T-helper 1 cell treated with Interleukin-12 subunit alpha and Interleukin-12 subunit beta and Interleukin-4 antibody, amounts not matched to agents 30 μg/mL and 1 μg/mL, for 36 hours (primary cell): ENCODE results near the gene LUC7L.
A peak's percentile ranks its signal among the peaks of the same experiment; 100 is the strongest.
"Not testable (repeated sequence)": the region's sequence is repeated elsewhere in the genome, so short reads cannot be mapped to it uniquely, and the experiment has no call there.

Source experiments
- H3K27ac Mint-ChIP-seq: one replicate; pipeline ENCODE4 v1.8.0; 2021; ENCODE audit warnings: mild to moderate bottlenecking, mixed read lengths
- H3K27me3 Mint-ChIP-seq: one replicate; pipeline ENCODE4 v1.8.0; 2021; ENCODE audit warnings: low read depth, mixed read lengths
- H3K36me3 Mint-ChIP-seq: one replicate; pipeline ENCODE4 v1.8.0; 2021; ENCODE audit warnings: low read depth, mixed read lengths
- H3K4me1 Mint-ChIP-seq: one replicate; pipeline ENCODE4 v1.8.0; 2021; ENCODE audit warnings: low read depth, mixed read lengths
- H3K4me3 Mint-ChIP-seq: one replicate; pipeline ENCODE4 v1.8.0; 2021; ENCODE audit warnings: mild to moderate bottlenecking, moderate library complexity, mixed read lengths
- H3K9me3 Mint-ChIP-seq: one replicate; pipeline ENCODE4 v1.8.0; 2021; ENCODE audit warnings: mixed read lengths

LUC7L gene

GRCh38 chr16:228852-229730, at the start of gene LUC7L:
TSS of gene LUC7L (minus strand) at chr16:229449. CDS start at chr16:229339, 110 bp downstream.
- peaks cover 21% of the 10 kb centered on the region for H3K36me3 Mint-ChIP-seq
- peak within 1 kb of the TSS; percentile 91 for H3K27ac Mint-ChIP-seq
- H3K9me3 Mint-ChIP-seq: no peaks in the 10 kb centered on the region
- peaks cover 23% of the 10 kb centered on the region for H3K4me1 Mint-ChIP-seq
- H3K27me3 Mint-ChIP-seq: no peaks in the 10 kb centered on the region
- peak within 1 kb of the TSS; percentile 94 for H3K4me3 Mint-ChIP-seq

GRCh38 chr16:278863-279366, 49.7 kb upstream of the LUC7L start:
- no peak overlapping the region for H3K4me3 Mint-ChIP-seq
- H3K36me3 Mint-ChIP-seq: no peaks in the 10 kb centered on the region
- H3K27me3 Mint-ChIP-seq: peaks cover 25% of the 10 kb centered on the region
- H3K9me3 Mint-ChIP-seq: no peaks in the 10 kb centered on the region
- H3K27ac Mint-ChIP-seq: no peak overlapping the region
- peaks cover 3% of the 10 kb centered on the region for H3K4me1 Mint-ChIP-seq

- no peaks in the 10 kb centered on the region for H3K9me3 Mint-ChIP-seq
- no peak overlapping the region for H3K27ac Mint-ChIP-seq
- H3K4me1 Mint-ChIP-seq: peaks cover 3% of the 10 kb centered on the region
- peaks cover 28% of the 10 kb centered on the region for H3K27me3 Mint-ChIP-seq
- H3K36me3 Mint-ChIP-seq: no peaks in the 10 kb centered on the region
- no peak overlapping the region for H3K4me3 Mint-ChIP-seq
Observed at GRCh38 chr16:276426-277077, 47.3 kb upstream of the LUC7L start.

GRCh38 chr16:275786-276232, 46.6 kb upstream of the LUC7L start, which contains the start of gene RGS11:
TSS of gene RGS11 (minus strand) at chr16:275944. CDS start at chr16:275911, 33 bp downstream.
- Mint-ChIP-seq H3K9me3 (no peaks in the 10 kb centered on the region), H3K27me3 (peaks cover 28% of the 10 kb centered on the region), H3K4me1 (peaks cover 3% of the 10 kb centered on the region), H3K4me3 (no peak within 1 kb of the TSS), H3K27ac (no peak within 1 kb of the TSS), H3K36me3 (no peaks in the 10 kb centered on the region)

- Mint-ChIP-seq H3K9me3 (no peaks in the 10 kb centered on the region), H3K4me3 (no peak overlapping the region), H3K27ac (no peak overlapping the region)
Observed at GRCh38 chr16:275041-275641, 45.9 kb upstream of the LUC7L start.

GRCh38 chr16:273547-274421, 44.5 kb upstream of the LUC7L start:
- Mint-ChIP-seq H3K36me3 (no peaks in the 10 kb centered on the region), H3K27ac (no peak overlapping the region), H3K9me3 (no peaks in the 10 kb centered on the region), H3K27me3 (peaks cover 22% of the 10 kb centered on the region), H3K4me1 (no peaks in the 10 kb centered on the region), H3K4me3 (no peak overlapping the region)

More at GRCh38 chr16:275041-275641, 45.9 kb upstream of the LUC7L start:
- Mint-ChIP-seq H3K27me3 (peaks cover 28% of the 10 kb centered on the region), H3K4me1 (peaks cover 3% of the 10 kb centered on the region), H3K36me3 (no peaks in the 10 kb centered on the region)

- Mint-ChIP-seq H3K27me3 (peaks cover 17% of the 10 kb centered on the region), H3K9me3 (no peaks in the 10 kb centered on the region)
Observed at GRCh38 chr16:272633-273546, 43.6 kb upstream of the LUC7L start.

GRCh38 chr16:270381-271255, 41.4 kb upstream of the LUC7L start:
- Mint-ChIP-seq H3K27ac (no peak overlapping the region), H3K27me3 (peaks cover 3% of the 10 kb centered on the region), H3K9me3 (no peaks in the 10 kb centered on the region), H3K4me3 (no peak overlapping the region), H3K4me1 (no peaks in the 10 kb centered on the region), H3K36me3 (no peaks in the 10 kb centered on the region)

More at GRCh38 chr16:272633-273546, 43.6 kb upstream of the LUC7L start:
- H3K36me3 Mint-ChIP-seq: no peaks in the 10 kb centered on the region
- H3K4me1 Mint-ChIP-seq: no peaks in the 10 kb centered on the region
- no peak overlapping the region for H3K27ac Mint-ChIP-seq
- H3K4me3 Mint-ChIP-seq: no peak overlapping the region

GRCh38 chr16:269061-269796, 40.0 kb upstream of the LUC7L start:
- H3K27ac Mint-ChIP-seq: no peak overlapping the region
- no peak overlapping the region for H3K4me3 Mint-ChIP-seq
- no peaks in the 10 kb centered on the region for H3K36me3 Mint-ChIP-seq
- no peaks in the 10 kb centered on the region for H3K4me1 Mint-ChIP-seq
- no peaks in the 10 kb centered on the region for H3K9me3 Mint-ChIP-seq
- peaks cover 3% of the 10 kb centered on the region for H3K27me3 Mint-ChIP-seq

- H3K4me3 Mint-ChIP-seq: no peak overlapping the region
- H3K4me1 Mint-ChIP-seq: no peaks in the 10 kb centered on the region
- no peaks in the 10 kb centered on the region for H3K9me3 Mint-ChIP-seq
- no peak overlapping the region for H3K27ac Mint-ChIP-seq
- H3K27me3 Mint-ChIP-seq: peaks cover 3% of the 10 kb centered on the region
- no peaks in the 10 kb centered on the region for H3K36me3 Mint-ChIP-seq
Observed at GRCh38 chr16:268141-269053, 39.1 kb upstream of the LUC7L start.

- not testable (repeated sequence) for H3K9me3 Mint-ChIP-seq, H3K27ac Mint-ChIP-seq, H3K36me3 Mint-ChIP-seq, H3K27me3 Mint-ChIP-seq, H3K4me1 Mint-ChIP-seq, H3K4me3 Mint-ChIP-seq
Observed at GRCh38 chr16:267562-267961, 38.3 kb upstream of the LUC7L start.
